Liver (tissue), 3 donors: Measurements from ENCODE around the gene CGN.

ENCODE experiments used
- CTCF ChIP-seq: fragments of 150-350 bp; IDR thresholded peaks from 2 replicates; pipeline ENCODE4 v1.5.1; 2017; ENCODE audit warnings: improper control_type of control experiment, low read depth, low read length; ENCODE audit not compliant: missing input control
- EGR1 ChIP-seq, 2 donors: IDR thresholded peaks; 2 replicates each; pipeline ENCODE4 v1.6.1; 2016 to 2018; ENCODE audit warnings: antibody characterized with exemption in 2 of 2, low read depth in 2 of 2
- FOXA1 ChIP-seq: IDR thresholded peaks from 2 replicates; pipeline ENCODE4 v1.6.1; 2016; ENCODE audit warnings: antibody characterized with exemption
- FOXA2 ChIP-seq: IDR thresholded peaks from 2 replicates; pipeline ENCODE4 v1.6.1; 2016; ENCODE audit warnings: antibody characterized with exemption
- GABPA ChIP-seq, 2 donors: IDR thresholded peaks in 1 of 2; conservative IDR thresholded peaks in 1 of 2; 2 replicates each; pipeline ENCODE4 v1.6.1; 2016; ENCODE audit warnings: antibody characterized with exemption in 2 of 2, mild to moderate bottlenecking in 1 of 2, moderate library complexity in 1 of 2
- JUND ChIP-seq, 2 donors: IDR thresholded peaks; 2 replicates each; pipeline ENCODE4 v1.6.1; 2016; ENCODE audit warnings: antibody characterized with exemption in 2 of 2
- MAX ChIP-seq: IDR thresholded peaks from 2 replicates; pipeline ENCODE4 v1.6.1; 2016; ENCODE audit warnings: antibody characterized with exemption
- NR2F2 ChIP-seq: IDR thresholded peaks from 2 replicates; pipeline ENCODE4 v1.6.1; 2016; ENCODE audit warnings: antibody characterized with exemption
- RAD21 ChIP-seq, 2 donors: IDR thresholded peaks; 2 replicates each; pipeline ENCODE4 v1.6.1; 2016; ENCODE audit warnings: antibody characterized with exemption in 2 of 2, mild to moderate bottlenecking in 2 of 2
- SP1 ChIP-seq: IDR thresholded peaks from 2 replicates; pipeline ENCODE4 v1.6.1; 2018; ENCODE audit warnings: antibody characterized with exemption, mild to moderate bottlenecking
- TAF1 ChIP-seq: conservative IDR thresholded peaks from 2 replicates; pipeline ENCODE4 v1.6.1; 2016; ENCODE audit warnings: antibody characterized with exemption, mild to moderate bottlenecking
- YY1 ChIP-seq: IDR thresholded peaks from 2 replicates; pipeline ENCODE4 v1.6.1; 2016; ENCODE audit warnings: antibody characterized with exemption, mild to moderate bottlenecking
- ZBTB33 ChIP-seq: IDR thresholded peaks from 2 replicates; pipeline ENCODE4 v1.6.1; 2016; ENCODE audit warnings: antibody characterized with exemption
- TF ChIP-seq, protein P1 (sequence below): IDR thresholded peaks from 2 replicates; pipeline ENCODE4 v1.6.1; 2016; ENCODE audit warnings: antibody characterized with exemption, mild to moderate bottlenecking
- donor health status: healthy.
- donor health status: healthy.

GRCh38 chr1:151535326-151536271, 24.4 kb downstream of the CGN start:
- TF ChIP-seq TAF1 (no peak), CTCF (no peak), RAD21 (IDR thresholded peaks at IDR 0.05) (no peak), SP1 (no peak), MAX (no peak), FOXA2 (no peak), EGR1 (IDR thresholded peaks at IDR 0.05; ENCODE audit: low read depth in 2 of 2) (no peak), YY1 (no peak), ZBTB33 (no peak), JUND (IDR thresholded peaks at IDR 0.05) (no peak), GABPA (IDR thresholded peaks at IDR 0.05 in 1 of 2, conservative IDR thresholded peaks at IDR 0.05 in 1 of 2) (no peak), FOXA1 (no peak), NR2F2 (no peak)
- TF ChIP-seq, protein P1, sequence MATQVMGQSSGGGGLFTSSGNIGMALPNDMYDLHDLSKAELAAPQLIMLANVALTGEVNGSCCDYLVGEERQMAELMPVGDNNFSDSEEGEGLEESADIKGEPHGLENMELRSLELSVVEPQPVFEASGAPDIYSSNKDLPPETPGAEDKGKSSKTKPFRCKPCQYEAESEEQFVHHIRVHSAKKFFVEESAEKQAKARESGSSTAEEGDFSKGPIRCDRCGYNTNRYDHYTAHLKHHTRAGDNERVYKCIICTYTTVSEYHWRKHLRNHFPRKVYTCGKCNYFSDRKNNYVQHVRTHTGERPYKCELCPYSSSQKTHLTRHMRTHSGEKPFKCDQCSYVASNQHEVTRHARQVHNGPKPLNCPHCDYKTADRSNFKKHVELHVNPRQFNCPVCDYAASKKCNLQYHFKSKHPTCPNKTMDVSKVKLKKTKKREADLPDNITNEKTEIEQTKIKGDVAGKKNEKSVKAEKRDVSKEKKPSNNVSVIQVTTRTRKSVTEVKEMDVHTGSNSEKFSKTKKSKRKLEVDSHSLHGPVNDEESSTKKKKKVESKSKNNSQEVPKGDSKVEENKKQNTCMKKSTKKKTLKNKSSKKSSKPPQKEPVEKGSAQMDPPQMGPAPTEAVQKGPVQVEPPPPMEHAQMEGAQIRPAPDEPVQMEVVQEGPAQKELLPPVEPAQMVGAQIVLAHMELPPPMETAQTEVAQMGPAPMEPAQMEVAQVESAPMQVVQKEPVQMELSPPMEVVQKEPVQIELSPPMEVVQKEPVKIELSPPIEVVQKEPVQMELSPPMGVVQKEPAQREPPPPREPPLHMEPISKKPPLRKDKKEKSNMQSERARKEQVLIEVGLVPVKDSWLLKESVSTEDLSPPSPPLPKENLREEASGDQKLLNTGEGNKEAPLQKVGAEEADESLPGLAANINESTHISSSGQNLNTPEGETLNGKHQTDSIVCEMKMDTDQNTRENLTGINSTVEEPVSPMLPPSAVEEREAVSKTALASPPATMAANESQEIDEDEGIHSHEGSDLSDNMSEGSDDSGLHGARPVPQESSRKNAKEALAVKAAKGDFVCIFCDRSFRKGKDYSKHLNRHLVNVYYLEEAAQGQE, result no peak
